ENCODE data around the gene WDR27.

GRCh38 chr6:169589293-169589692, 112.5 kb downstream of the WDR27 start:
- TF ChIP-seq CTCF (tag by site-specific recombination; IDR thresholded peaks at IDR 0.05): no peak
- TF ChIP-seq ZNF16 (tag by site-specific recombination; IDR thresholded peaks at IDR 0.05; ENCODE audit: low read depth): no peak
- TF ChIP-seq ZNF488 (tag by site-specific recombination; IDR thresholded peaks at IDR 0.05): no peak
- no peak for TF ChIP-seq KLF9 (tag by site-specific recombination; IDR thresholded peaks at IDR 0.05; ENCODE audit: low read depth)
- TF ChIP-seq ZNF558 (tag by site-specific recombination; IDR thresholded peaks at IDR 0.05): no peak
- TF ChIP-seq YY1 (tag by site-specific recombination; IDR thresholded peaks at IDR 0.05): no peak
- TF ChIP-seq, protein P1, sequence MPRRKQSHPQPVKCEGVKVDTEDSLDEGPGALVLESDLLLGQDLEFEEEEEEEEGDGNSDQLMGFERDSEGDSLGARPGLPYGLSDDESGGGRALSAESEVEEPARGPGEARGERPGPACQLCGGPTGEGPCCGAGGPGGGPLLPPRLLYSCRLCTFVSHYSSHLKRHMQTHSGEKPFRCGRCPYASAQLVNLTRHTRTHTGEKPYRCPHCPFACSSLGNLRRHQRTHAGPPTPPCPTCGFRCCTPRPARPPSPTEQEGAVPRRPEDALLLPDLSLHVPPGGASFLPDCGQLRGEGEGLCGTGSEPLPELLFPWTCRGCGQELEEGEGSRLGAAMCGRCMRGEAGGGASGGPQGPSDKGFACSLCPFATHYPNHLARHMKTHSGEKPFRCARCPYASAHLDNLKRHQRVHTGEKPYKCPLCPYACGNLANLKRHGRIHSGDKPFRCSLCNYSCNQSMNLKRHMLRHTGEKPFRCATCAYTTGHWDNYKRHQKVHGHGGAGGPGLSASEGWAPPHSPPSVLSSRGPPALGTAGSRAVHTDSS (tag by site-specific recombination; IDR thresholded peaks at IDR 0.05): no peak
- TF ChIP-seq REST (tag by site-specific recombination; IDR thresholded peaks at IDR 0.05): no peak
- TF ChIP-seq PRDM2 (tag by site-specific recombination; IDR thresholded peaks at IDR 0.05; ENCODE audit: borderline replicate concordance): no peak

Measured in HEK293 (cell line).